Skeletal muscle cell (primary cell): Measurements from ENCODE around the gene HAAO.

ENCODE experiments used
- DNase-seq: peaks from one replicate; pipeline ENCODE4 v3.0.0-alpha.2; 2010; ENCODE audit warnings: low read depth
- H3K4me3 ChIP-seq: 2 replicates; pipeline ENCODE4 v1.5.1; 2011; ENCODE audit warnings: low read depth, mild to moderate bottlenecking, control low read depth, low read length, moderate library complexity

The HAAO gene

DNA sequence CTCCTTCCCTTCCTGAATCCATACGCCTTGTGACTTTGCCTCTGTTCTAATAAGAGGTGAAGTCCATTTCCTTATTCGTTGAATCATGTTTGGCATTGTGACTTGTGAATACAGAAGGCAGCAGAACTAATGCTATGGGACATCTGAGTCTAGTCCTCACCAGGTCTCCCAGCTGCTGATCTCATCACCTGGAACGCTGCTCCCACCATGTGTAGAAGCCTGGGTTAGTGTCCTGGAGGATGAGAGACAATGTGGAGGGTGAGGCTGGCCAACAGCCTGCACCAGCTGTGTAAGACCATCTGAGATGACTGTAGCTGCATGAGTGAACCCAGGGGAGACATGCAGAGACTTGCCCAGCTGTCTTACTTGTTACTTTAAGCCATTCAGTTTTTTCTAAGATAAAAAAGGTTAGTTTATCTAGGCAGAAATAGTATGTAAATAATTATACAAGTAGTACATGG lies 3.5 kb upstream of the HAAO start:
- no peak for DNase-seq
- H3K4me3 ChIP-seq, result no peak overlapping the region

- DNase-seq, result no peak
These were observed 2.9 kb upstream of the HAAO start for GRCh38 chr2:42795275-42795674.

DNA sequence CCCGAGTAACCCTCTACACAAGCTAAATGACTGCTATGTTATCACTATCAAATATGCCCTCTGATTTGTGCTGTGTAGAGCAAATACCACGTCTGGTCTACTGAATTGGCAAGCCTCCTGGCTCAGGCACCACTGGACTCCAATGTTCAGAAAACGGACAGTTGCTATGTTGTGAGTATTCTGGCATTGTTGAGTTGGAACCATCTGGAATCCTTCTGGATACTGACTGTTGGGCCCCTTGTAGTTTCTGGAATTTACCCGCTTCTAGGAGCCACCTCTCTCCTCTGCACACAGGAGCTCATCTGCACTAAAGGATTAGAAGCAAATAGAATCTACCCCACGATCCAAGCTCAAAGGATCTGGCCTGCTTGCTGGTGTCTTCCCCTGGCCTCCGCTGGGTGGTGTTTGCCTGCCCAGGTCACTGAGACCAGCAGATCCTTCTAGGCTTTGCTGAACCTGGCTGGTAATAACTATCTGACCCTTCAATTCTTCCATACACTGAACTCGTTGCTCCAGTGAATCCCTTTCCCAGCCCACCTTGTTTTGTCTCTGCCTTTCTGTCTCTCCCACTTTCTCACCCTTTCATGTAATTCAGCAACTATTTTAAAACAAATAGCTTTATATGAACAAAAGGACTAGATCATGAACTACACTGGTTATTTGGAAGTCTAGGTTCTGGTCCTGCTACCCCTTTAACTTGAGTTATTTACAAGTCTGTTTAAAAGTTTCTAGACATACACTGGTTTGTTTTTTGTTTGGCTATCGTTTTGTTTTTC lies 2.1 kb upstream of the HAAO start:
- no peak overlapping the region for H3K4me3 ChIP-seq
- DNase-seq, result no peak

More at GRCh38 chr2:42795275-42795674, 2.9 kb upstream of the HAAO start:
- H3K4me3 ChIP-seq, result no peak overlapping the region

DNA sequence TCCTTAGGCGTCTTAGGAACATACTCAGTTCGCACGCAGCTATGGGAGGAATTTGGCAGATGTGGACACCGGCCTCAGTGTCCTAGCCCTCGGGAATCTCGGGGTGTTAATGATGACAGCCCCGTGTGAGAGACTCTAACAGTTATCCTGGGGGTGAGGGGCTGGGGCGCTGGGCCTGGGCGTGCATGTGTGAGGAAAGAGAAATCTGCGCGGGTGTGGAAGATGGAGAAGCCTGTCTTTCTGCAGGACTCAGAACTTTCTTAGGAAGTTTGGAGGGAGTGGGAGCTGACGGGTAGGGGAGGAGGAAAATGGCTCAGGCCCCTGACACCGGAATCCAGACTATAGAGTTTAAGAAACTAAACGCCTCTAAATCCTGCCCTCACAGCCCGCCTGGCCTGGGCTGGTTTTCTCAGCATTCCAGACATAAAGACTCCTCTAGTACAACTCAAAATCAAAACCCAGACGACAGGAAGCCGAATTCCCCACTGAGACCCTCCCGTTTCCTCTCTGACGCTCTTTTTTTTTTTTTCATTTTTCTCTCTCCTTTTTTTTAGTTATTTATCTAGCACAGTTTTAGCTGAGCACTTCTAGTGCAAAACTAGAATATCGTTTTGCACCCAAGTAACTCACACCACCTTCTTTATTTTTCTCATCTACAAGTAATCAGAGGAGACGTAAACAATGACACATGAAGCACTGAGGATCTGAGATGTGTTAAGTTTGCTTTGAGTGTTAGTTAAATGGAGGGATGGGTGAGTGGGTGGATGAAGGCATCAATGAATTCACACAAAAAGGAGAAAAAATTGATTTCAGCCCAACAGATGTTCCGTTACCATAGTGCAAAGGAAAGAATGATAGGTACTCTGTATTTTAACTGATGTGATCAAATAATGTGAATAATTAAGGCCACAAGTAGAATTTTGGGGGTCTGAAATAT lies 1.2 kb upstream of the HAAO start:
- no peak overlapping the region for H3K4me3 ChIP-seq
- DNase-seq, result no peak

- DNase-seq, result no peak
These were observed 248 bp downstream of the HAAO start for GRCh38 chr2:42792087-42792582.

DNA sequence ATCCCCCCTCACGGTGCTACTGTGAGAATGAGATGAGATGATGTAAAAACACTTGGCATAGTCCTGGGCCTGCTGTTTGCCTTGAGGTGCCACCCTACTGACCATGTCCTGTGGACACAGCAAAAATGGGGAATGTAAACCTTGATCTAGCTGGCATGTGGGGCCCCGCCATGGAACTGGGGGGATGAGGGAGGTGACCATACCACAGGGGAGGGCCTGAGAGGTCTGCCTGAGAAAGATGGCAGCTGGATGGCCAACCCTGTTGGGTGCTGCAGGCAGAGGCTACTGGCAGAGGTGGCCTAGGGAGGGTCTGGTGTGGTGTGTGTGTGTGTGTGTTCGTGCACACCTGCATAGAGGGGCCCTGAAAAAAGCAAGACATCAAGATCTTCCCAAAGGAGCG lies 777 bp downstream of the HAAO start:
- no peak overlapping the region for H3K4me3 ChIP-seq
- DNase-seq, result no peak

More at GRCh38 chr2:42792087-42792582, 248 bp downstream of the HAAO start:
- H3K4me3 ChIP-seq, result peak overlapping the region; percentile 42

DNA sequence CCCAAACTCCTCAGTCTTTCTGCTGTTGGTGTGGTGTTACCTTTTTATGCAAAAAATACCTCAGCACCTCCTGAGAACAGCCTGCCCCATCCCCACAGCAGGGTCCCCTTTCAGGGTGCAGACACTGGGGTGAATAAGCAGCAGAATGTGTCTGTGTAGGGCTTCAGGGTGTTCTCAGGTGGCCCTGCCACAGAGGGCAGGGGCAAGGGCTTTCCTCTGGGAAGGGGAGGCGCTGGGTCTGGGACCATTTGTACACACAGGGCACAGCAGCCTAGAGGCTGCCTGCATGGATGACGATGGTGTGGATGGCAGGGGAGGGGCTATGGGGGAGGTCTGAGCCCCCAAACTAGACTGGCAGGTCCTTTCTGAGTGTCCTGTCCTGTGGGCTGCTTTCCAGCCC lies 2.6 kb downstream of the HAAO start:
- no peak for DNase-seq

DNA sequence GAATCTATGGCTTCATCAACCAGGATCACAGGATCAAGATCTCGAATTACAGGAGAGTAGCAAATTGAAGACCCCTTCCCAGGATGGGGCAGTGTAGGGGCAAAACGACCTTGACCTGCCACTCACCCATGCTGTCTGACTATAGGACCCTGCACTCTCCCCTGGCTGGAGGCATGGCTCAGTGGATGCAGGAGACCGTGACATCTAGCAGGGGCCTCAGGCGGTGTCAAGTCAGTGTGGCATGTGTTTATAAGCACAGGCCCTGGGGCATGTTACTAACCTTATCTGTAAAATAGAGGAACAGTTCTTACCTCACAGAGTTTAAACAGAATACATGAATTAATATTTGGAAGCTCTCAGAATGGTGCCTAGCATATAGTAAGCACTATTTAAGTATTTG lies 3.5 kb downstream of the HAAO start:
- DNase-seq, result no peak
- H3K4me3 ChIP-seq, result no peak overlapping the region

More for the DNA sequence above, 2.6 kb downstream of the HAAO start:
- H3K4me3 ChIP-seq, result no peak overlapping the region

GRCh38 chr2:42788478-42788793 lies 3.9 kb downstream of the HAAO start:
- no peak for DNase-seq
- no peak overlapping the region for H3K4me3 ChIP-seq

DNA sequence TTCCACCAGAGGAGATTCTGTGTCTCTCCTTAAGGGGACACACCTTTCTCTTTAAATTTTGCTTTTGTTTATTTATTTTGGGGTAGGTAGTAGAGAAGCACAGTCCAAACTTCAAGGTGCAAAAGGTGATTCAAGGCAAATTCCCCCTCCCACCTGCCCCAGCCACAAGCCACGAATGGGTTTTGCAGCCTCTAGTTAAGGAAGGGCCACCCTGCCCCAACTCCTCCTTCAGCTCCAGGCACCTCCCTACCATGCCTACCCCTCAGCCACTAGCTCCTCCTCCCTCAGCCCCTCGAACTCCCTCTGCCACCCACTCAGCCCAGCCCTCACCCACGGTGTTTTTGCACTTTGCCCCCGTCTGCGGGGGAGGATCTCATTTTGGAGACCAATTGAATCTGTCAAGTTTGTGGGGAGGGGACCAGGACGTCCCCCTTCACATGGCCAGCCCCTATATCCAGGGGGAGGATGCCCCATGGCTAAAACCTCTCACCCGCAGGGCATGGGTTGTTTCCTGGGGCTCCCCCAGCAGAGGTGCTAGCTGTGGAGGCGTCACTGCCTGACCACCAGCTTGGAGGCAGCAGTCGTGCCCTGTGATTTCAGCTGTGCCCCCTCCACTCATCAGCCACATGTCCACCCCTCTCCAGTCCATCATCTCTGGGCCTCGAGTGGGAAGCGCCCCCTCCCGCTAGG lies 4.5 kb downstream of the HAAO start:
- no peak overlapping the region for H3K4me3 ChIP-seq
- no peak for DNase-seq

DNA sequence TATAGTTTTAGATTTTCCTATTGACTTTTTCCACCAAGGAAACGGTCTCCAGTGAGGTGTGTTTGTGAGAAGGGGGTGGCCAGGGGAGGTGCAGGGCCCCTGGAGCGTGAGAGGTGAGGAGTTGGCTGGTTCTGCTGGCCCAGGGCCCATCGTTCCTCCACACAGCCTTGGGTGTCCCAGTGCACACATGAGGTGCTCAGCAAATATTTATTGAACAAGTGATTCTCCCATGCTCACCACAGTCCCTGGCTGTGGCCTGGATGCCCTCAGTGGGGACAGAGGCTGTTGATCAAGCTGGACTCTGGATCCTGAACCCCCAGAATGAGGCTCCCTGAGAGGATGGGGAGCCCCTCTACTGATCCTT lies 5.0 kb downstream of the HAAO start:
- H3K4me3 ChIP-seq, result no peak overlapping the region
- DNase-seq, result no peak

- DNase-seq, result no peak
These were observed 5.6 kb downstream of the HAAO start for GRCh38 chr2:42786561-42787345.

DNA sequence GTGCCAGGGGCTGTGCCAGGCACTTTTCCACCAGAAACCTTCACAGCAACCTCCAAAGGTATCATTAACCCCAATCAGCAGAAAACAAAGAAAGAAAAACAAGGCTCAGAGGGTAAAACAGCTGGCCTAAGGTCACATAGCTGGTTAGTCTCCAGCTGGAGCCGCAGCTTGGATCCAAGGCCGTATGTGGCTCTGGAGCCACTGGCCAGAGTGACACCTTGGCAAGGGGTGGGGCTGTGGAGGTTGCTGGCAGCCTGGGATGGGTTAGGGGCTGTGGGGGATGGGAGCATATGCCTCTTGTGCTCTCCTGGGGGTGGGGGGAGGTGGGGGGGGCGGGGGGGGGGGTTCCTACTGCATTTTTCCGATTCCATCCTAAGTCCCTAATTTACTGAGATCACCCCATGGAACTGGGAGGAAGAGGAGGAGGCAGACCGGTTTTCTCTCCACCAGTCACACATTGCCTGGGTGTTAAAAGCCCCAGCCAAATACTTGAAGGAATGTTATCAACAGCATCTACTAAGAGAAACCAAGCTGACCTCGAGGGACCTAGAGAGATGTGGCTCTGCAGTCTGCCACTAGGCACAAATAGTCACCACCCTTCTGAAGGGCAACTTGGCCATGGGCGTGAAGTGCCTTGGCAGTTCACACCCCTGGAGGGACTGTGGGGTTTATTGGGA lies 8.0 kb downstream of the HAAO start:
- H3K4me3 ChIP-seq, result no peak overlapping the region
- no peak for DNase-seq

More at GRCh38 chr2:42786561-42787345, 5.6 kb downstream of the HAAO start:
- H3K4me3 ChIP-seq, result no peak overlapping the region

DNA sequence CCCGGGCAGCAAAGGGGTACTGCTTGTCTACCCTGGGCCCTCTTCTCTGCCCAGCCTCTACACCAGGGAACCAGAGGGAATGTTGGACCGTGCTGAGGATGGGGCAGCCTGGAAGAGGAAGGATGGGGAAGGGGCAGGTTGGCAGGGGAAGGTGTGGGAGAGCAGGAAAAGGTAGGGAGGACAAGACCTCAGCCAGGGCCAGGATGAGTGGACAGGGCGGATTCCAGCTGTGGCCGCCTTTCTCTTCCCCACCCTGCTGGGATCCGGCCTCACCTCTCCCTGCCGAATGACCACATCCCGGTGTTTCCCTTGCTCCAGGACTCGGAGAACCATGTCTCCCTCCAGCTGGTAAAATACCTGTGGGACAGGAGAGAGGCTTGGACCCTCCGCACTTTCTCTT lies 8.9 kb downstream of the HAAO start:
- no peak for DNase-seq
- no peak overlapping the region for H3K4me3 ChIP-seq

- DNase-seq, result no peak
- no peak overlapping the region for H3K4me3 ChIP-seq
These were observed 11.2 kb downstream of the HAAO start for GRCh38 chr2:42781181-42781580.

GRCh38 chr2:42777883-42778805 lies 14.2 kb downstream of the HAAO start:
- DNase-seq, result no peak

GRCh38 chr2:42775810-42776209 lies 16.6 kb downstream of the HAAO start:
- no peak for DNase-seq
- H3K4me3 ChIP-seq, result no peak overlapping the region

More at GRCh38 chr2:42777883-42778805, 14.2 kb downstream of the HAAO start:
- H3K4me3 ChIP-seq, result no peak overlapping the region

DNA sequence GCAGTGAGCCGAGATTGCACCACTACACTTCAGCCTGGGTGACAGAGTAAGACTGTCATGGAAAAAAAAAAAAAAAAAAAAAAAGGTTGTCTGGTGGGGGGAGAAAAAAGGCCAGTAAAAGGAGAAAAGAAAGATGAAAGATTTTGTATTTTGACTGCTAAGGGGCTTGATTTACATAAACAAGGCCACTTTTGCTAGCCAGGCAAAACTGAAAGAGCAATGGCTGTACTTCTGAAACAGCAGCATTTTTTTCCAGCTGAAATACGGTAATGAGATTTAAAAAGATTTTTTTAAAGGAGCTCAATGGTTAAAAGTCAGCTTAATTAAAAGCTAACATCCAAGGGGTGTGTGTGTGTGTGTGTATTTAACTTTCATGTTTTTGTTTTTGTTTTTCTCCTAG lies 17.2 kb downstream of the HAAO start:
- no peak overlapping the region for H3K4me3 ChIP-seq
- no peak for DNase-seq
